Activated CD8-positive, alpha-beta memory T cell treated with anti-CD3 and anti-CD28 coated beads, Interleukin-2, amount 50 U/mL, for 24 hours (primary cell): Measurements from ENCODE around the gene POLR1G.
"Not testable (repeated sequence)": the region's sequence is repeated elsewhere in the genome, so short reads cannot be mapped to it uniquely, and the experiment has no call there.

Experiments used
- DNase-seq: peaks from one replicate; pipeline ENCODE4 v3.0.0-alpha.2; 2020; ENCODE audit errors: extremely low read depth

POLR1G gene

GRCh38 chr19:45421947-45422498, 15.6 kb downstream of the POLR1G start:
- no peak for DNase-seq

GRCh38 chr19:45423033-45423588, 16.7 kb downstream of the POLR1G start:
- DNase-seq, result no peak

- peak; percentile 74 for DNase-seq
These were observed 17.2 kb downstream of the POLR1G start, which contains the start of gene ERCC1 for GRCh38 chr19:45423589-45424190. ERCC1 (minus strand) TSS chr19:45423917; CDS start chr19:45423374, 543 bp downstream.

- DNase-seq, result no peak
These were observed 18.0 kb downstream of the POLR1G start for GRCh38 chr19:45424191-45425058.

GRCh38 chr19:45428384-45429231, 22.2 kb downstream of the POLR1G start:
- DNase-seq, result no peak

- not testable (repeated sequence) for DNase-seq
These were observed 23.5 kb downstream of the POLR1G start for GRCh38 chr19:45429896-45430295.

- DNase-seq, result not testable (repeated sequence)
These were observed 24.6 kb downstream of the POLR1G start for GRCh38 chr19:45431008-45431407.

- DNase-seq, result not testable (repeated sequence)
These were observed 26.1 kb downstream of the POLR1G start for GRCh38 chr19:45432543-45432942.

- no peak for DNase-seq
These were observed 30.9 kb downstream of the POLR1G start for GRCh38 chr19:45437328-45437727.

- DNase-seq, result no peak
These were observed 32.7 kb downstream of the POLR1G start for GRCh38 chr19:45439190-45439568.

GRCh38 chr19:45439569-45440258, 33.3 kb downstream of the POLR1G start:
- no peak for DNase-seq

GRCh38 chr19:45440259-45440638, 33.8 kb downstream of the POLR1G start:
- DNase-seq, result no peak

GRCh38 chr19:45440873-45441654, 34.6 kb downstream of the POLR1G start:
- DNase-seq, result no peak

GRCh38 chr19:45442408-45442777, 35.9 kb downstream of the POLR1G start:
- no peak for DNase-seq

- no peak for DNase-seq
These were observed 36.5 kb downstream of the POLR1G start for GRCh38 chr19:45442778-45443461.

GRCh38 chr19:45443462-45444317, 37.2 kb downstream of the POLR1G start:
- DNase-seq, result no peak

- DNase-seq, result no peak
These were observed 38.0 kb downstream of the POLR1G start for GRCh38 chr19:45444318-45445041.

GRCh38 chr19:45445139-45445538, 38.7 kb downstream of the POLR1G start:
- DNase-seq, result no peak
